Osteocyte (in vitro differentiated cells): ENCODE measurements around the gene DEPDC1B. TPM values are rescaled to one million over a fixed set of nuclear protein-coding genes. Genes with fewer than 3 reads are reported as not detected.
"Not testable (repeated sequence)": the region's sequence is repeated elsewhere in the genome, so short reads cannot be mapped to it uniquely, and the experiment has no call there.

ENCODE experiments used
- DNase-seq: peaks from one replicate; pipeline ENCODE4 v3.0.0; 2021; ENCODE audit warnings: mixed read lengths; ENCODE audit not compliant: unreplicated experiment; ENCODE audit errors: extremely low spot score
- H3K27ac Mint-ChIP-seq: one replicate; pipeline ENCODE4 v1.8.0; 2021; ENCODE audit warnings: mild to moderate bottlenecking, mixed read lengths; ENCODE audit not compliant: unreplicated experiment
- H3K27me3 Mint-ChIP-seq: one replicate; pipeline ENCODE4 v1.8.0; 2021; ENCODE audit warnings: mixed read lengths; ENCODE audit not compliant: unreplicated experiment
- H3K36me3 Mint-ChIP-seq: one replicate; pipeline ENCODE4 v1.8.0; 2021; ENCODE audit warnings: mixed read lengths; ENCODE audit not compliant: unreplicated experiment
- H3K4me1 Mint-ChIP-seq: one replicate; pipeline ENCODE4 v1.8.0; 2021; ENCODE audit warnings: mixed read lengths; ENCODE audit not compliant: unreplicated experiment
- H3K4me3 Mint-ChIP-seq: one replicate; pipeline ENCODE4 v1.8.0; 2021; ENCODE audit warnings: mild to moderate bottlenecking, moderate library complexity, mixed read lengths; ENCODE audit not compliant: unreplicated experiment
- H3K9me3 Mint-ChIP-seq: one replicate; pipeline ENCODE4 v1.8.0; 2021; ENCODE audit warnings: mixed read lengths; ENCODE audit not compliant: unreplicated experiment
- total RNA-seq: library from RNA; stranded (reverse); gene quantifications from 2 replicates; pipeline ENCODE4 v1.2.1, GENCODE V29; 2021
- TF ChIP-seq, protein P1 (sequence below): fragments of 200-600 bp; sonication (generic); IDR thresholded peaks from 2 replicates; pipeline ENCODE4 v1.5.0; 2021; ENCODE audit warnings: antibody characterized with exemption, mild to moderate bottlenecking, moderate library complexity

Gene DEPDC1B
- total RNA-seq, 1 donor from 2014 or later, result 1.7 TPM

DNA sequence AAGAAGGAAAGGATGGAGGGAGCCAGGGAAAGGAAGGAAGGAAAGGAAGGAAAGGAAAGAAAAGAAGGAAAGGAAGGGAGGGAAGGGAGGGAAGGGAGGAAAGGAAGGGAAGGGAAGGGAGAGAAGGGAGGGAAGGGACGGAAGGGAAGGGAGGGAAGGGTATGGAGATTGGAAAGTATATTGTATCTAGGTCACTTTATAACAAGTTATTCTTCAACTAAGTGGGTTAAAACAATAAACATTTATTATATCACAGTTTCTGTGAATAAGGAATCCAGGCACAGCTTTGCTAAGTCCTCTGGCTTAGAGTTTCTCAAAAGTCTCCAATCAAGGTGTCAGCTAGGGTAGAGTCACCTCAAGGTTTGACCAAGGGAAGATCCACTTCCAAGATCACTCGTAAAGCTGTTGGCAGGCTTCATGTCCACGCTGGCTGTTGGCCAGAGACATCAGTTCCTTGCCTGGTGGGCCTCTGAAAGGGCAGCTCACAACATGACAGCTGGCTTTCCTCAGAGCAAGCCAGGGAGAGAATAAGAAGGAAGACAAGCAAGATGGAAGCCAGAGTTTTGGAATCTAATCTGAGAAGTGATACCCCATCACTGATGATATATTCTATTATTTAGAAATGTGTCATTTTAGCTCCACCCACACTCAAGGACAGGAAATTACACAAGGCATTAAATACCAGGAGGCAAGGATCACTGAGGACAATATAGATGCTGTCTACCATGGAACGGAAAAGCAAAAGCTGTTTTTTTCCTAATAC is 105.1 kb downstream of the DEPDC1B start:
- Mint-ChIP-seq H3K27ac (no peak overlapping the region), H3K36me3 (peaks cover 4% of the 10 kb centered on the region), H3K4me1 (peaks cover 14% of the 10 kb centered on the region), H3K9me3 (no peaks in the 10 kb centered on the region), H3K27me3 (no peaks in the 10 kb centered on the region), H3K4me3 (no peak overlapping the region)
- TF ChIP-seq, protein P1, sequence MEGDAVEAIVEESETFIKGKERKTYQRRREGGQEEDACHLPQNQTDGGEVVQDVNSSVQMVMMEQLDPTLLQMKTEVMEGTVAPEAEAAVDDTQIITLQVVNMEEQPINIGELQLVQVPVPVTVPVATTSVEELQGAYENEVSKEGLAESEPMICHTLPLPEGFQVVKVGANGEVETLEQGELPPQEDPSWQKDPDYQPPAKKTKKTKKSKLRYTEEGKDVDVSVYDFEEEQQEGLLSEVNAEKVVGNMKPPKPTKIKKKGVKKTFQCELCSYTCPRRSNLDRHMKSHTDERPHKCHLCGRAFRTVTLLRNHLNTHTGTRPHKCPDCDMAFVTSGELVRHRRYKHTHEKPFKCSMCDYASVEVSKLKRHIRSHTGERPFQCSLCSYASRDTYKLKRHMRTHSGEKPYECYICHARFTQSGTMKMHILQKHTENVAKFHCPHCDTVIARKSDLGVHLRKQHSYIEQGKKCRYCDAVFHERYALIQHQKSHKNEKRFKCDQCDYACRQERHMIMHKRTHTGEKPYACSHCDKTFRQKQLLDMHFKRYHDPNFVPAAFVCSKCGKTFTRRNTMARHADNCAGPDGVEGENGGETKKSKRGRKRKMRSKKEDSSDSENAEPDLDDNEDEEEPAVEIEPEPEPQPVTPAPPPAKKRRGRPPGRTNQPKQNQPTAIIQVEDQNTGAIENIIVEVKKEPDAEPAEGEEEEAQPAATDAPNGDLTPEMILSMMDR, result no peak
- no peak for DNase-seq

DNA sequence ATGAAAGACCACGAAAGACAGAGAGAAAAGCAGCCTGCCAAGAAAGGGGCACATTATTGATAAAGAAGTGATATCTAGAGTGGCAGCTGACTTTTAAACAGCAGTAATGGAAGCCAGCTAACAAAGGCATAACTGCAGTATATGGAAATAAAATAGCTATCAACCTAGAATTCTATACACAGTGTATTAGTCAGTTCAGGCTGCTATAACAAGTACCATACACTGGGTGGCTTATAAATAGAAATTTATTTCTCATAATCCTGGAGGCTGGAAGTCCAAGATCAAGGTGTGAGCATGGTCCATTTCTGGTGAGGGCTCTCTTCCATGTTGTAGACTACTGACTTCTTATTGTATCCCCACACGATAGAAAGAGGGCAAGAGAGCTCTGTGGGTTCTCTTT is 109.8 kb downstream of the DEPDC1B start:
- no peak for DNase-seq
- no peak overlapping the region for H3K4me3 Mint-ChIP-seq
- H3K4me1 Mint-ChIP-seq, result peaks cover 6% of the 10 kb centered on the region
- H3K27me3 Mint-ChIP-seq, result no peaks in the 10 kb centered on the region
- no peak overlapping the region for H3K27ac Mint-ChIP-seq
- no peaks in the 10 kb centered on the region for H3K9me3 Mint-ChIP-seq
- H3K36me3 Mint-ChIP-seq, result peaks cover 4% of the 10 kb centered on the region
- TF ChIP-seq, protein P1, result no peak

DNA sequence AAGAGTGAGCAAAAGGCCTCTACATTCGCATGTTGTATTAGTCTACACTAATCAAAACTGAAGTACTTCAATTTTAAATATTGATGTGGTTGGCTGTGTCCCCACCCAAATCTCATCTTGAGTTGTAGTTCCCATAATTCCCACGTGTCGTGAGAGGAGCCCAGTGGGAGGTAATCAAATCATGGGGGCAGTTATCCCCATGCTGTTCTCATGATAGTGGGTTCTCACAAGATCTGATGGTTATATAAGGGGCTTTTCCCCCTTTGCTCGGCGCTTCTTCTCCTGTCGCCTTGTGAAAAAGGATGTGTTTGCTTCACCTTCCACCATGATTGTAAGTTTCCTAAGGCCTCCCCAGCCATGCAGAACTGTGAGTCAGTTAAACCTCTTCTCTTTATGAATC is 112.7 kb downstream of the DEPDC1B start:
- not testable (repeated sequence) for H3K9me3 Mint-ChIP-seq, H3K36me3 Mint-ChIP-seq, DNase-seq, H3K27ac Mint-ChIP-seq, H3K27me3 Mint-ChIP-seq, H3K4me3 Mint-ChIP-seq
- peaks cover 16% of the 10 kb centered on the region for H3K4me1 Mint-ChIP-seq

DNA sequence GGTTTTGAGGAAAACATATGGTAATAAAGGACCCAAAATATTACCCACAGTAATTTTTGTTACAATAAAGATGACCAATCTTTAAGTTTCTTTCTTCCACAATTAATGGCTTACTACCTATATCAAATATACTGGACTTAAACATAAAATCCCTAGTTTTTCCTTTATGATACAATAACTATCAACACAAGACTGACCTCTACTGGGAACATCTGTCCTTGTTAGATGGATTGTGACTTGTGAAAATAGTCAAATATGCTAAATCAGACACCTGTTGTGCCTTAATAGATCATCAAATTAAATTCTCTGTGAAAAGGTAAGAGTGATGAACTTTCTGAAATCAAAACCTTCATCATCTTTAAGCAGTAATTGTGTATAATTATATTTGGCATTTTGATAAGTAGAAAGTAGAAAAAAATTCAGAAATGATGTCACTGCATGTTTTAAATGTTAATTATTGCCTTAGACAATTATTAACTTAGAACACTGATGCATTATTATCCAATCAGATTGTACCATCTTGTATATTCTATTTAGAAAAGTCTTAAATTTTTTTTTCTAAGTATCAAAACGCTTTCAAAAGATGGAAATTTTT is 113.6 kb downstream of the DEPDC1B start:
- Mint-ChIP-seq H3K4me3 (no peak overlapping the region), H3K9me3 (no peaks in the 10 kb centered on the region), H3K27ac (no peak overlapping the region), H3K36me3 (no peaks in the 10 kb centered on the region), H3K4me1 (peaks cover 18% of the 10 kb centered on the region), H3K27me3 (no peaks in the 10 kb centered on the region)
- TF ChIP-seq, protein P1, result peak; percentile 73
- no peak for DNase-seq

DNA sequence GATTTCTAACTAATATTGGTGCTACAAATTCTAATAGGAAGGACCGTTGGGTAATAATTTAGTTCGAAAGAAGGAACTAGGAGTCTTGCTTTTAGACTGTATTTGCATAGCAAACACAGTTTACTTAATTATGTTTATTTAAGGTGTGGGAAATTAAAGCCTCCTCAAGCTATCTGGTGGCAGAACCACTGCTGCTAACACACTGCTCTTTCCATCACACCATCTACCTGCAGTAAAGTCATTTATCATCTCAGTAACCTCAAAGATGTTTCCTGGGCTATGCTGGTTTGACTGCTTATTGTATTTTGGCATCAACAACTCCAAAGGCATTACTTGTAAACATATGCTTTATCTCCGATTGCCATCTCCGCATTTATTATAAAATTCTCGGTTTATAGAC is 114.3 kb downstream of the DEPDC1B start:
- TF ChIP-seq, protein P1, result no peak
- Mint-ChIP-seq H3K9me3 (no peaks in the 10 kb centered on the region), H3K27me3 (no peaks in the 10 kb centered on the region), H3K4me3 (no peak overlapping the region), H3K36me3 (no peaks in the 10 kb centered on the region), H3K27ac (no peak overlapping the region), H3K4me1 (peaks cover 18% of the 10 kb centered on the region)
- no peak for DNase-seq
